Fibroblast of lung (primary cell): Measurements from ENCODE around the gene OVOL2.

ENCODE experiments used
- EZH2 ChIP-seq: IDR thresholded peaks from 2 replicates; pipeline ENCODE4 v1.5.1; 2012; ENCODE audit warnings: low read length, control low read depth, mild to moderate bottlenecking; ENCODE audit errors: missing control alignments
- TF ChIP-seq, protein P1 (sequence below), 2 donors: IDR thresholded peaks in 1 of 2; conservative IDR thresholded peaks in 1 of 2; 1 replicate in 1 of 2; 2 replicates in 1 of 2; pipeline ENCODE4 v1.5.1; 2011 to 2012; ENCODE audit warnings: low read length in 2 of 2, control low read depth in 1 of 2, inconsistent platforms in 1 of 2, low read depth in 1 of 2, mild to moderate bottlenecking in 1 of 2

DNA sequence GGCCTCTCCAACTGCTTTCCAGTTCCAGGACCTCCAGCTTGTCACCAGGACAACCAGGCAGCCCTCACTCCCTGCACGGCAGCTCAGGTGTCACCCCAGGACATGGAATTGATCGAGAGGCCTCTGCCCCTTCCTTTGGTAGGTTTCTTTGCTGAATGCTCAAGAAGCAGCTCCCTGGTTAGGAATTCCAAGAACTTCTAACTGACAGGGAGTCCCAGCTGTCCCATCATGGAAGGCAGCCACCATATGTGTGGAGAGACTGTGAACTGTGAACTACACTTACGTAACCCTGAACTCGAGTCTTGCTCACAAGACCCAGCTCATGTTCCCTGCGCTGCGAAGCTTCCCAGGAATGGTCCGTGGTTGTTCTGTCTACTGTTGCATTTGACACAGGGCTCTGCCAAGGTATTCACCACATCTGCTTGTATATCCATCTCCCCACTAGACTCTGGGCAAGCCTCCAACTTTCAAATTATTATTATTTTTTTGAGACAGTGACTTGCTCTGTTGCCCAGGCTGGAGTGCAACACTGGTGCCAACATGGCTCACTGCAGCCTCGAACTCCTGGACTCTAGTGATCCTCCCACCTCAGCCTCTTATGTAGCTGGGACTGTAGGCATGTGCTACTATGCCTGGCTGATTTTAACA is 53.2 kb downstream of the OVOL2 start:
- TF ChIP-seq, protein P1, sequence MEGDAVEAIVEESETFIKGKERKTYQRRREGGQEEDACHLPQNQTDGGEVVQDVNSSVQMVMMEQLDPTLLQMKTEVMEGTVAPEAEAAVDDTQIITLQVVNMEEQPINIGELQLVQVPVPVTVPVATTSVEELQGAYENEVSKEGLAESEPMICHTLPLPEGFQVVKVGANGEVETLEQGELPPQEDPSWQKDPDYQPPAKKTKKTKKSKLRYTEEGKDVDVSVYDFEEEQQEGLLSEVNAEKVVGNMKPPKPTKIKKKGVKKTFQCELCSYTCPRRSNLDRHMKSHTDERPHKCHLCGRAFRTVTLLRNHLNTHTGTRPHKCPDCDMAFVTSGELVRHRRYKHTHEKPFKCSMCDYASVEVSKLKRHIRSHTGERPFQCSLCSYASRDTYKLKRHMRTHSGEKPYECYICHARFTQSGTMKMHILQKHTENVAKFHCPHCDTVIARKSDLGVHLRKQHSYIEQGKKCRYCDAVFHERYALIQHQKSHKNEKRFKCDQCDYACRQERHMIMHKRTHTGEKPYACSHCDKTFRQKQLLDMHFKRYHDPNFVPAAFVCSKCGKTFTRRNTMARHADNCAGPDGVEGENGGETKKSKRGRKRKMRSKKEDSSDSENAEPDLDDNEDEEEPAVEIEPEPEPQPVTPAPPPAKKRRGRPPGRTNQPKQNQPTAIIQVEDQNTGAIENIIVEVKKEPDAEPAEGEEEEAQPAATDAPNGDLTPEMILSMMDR (conservative IDR thresholded peaks at IDR 0.05 in 1 of 2, IDR thresholded peaks at IDR 0.05 in 1 of 2; ENCODE audit: low read depth in 1 of 2, low read length in 2 of 2) = no peak
- TF ChIP-seq EZH2 = no peak
